Adipocyte (in vitro differentiated cells): Measurements from ENCODE around the gene RAPH1.
"Not testable (repeated sequence)": the region's sequence is repeated elsewhere in the genome, so short reads cannot be mapped to it uniquely, and the experiment has no call there.

Source experiments
- DNase-seq: peaks from one replicate; pipeline ENCODE4 v3.0.0-alpha.2; 2015; ENCODE audit warnings: low read depth
- H3K27me3 ChIP-seq: replicated peaks from 2 replicates; pipeline ENCODE4 v1.7.0; 2013; ENCODE audit warnings: mild to moderate bottlenecking, low read length, moderate library complexity; ENCODE audit not compliant: control insufficient read depth, insufficient read depth
- H3K36me3 ChIP-seq: 2 replicates; pipeline ENCODE4 v1.7.0; 2013; ENCODE audit warnings: low read length, mild to moderate bottlenecking, moderate library complexity; ENCODE audit not compliant: control insufficient read depth, insufficient read depth, severe bottlenecking
- H3K4me1 ChIP-seq: 2 replicates; pipeline ENCODE4 v1.7.0; 2013; ENCODE audit warnings: mild to moderate bottlenecking, low read length, moderate library complexity; ENCODE audit not compliant: control insufficient read depth, insufficient read depth
- H3K4me3 ChIP-seq: 2 replicates; pipeline ENCODE4 v1.7.0; 2013; ENCODE audit warnings: mild to moderate bottlenecking, low read length, moderate library complexity
- H3K9ac ChIP-seq: 2 replicates; pipeline ENCODE4 v1.7.0; 2013; ENCODE audit warnings: mild to moderate bottlenecking, low read length, moderate library complexity
- H3K9me3 ChIP-seq: 2 replicates; pipeline ENCODE4 v1.7.0; 2013; ENCODE audit warnings: mild to moderate bottlenecking, low read length, moderate library complexity; ENCODE audit not compliant: control insufficient read depth

RAPH1 gene

DNA sequence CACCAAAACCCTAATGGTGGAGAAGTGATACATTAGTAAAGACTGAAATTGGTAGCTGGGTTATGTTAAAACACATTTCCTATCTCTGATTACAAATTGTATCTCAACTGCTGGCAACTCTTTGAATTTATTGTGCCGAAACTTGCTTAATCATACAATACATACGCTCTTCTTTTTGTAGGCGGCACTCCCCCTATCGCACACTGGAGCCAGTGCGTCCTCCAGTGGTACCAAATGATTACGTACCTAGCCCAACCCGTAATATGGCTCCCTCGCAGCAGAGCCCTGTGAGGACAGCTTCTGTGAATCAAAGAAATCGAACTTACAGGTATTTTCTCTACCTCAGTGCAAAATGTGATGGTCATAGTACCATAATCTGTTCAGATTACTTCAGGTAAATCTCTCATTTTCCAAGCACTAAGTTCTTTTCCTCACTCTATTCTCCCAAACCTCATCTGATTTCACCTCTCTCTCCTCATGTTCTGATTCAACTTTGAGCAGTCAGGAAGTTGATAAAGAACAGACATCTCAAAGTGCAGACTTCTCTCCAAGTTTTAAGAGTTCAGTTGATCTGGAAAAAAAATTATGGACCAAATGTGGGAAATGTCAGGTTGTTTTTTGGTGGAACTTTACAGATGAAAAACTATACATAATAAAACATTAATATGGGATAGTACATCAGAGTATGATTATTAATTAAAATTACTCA is 140.4 kb downstream of the RAPH1 start:
- no peaks in the 10 kb centered on the region for H3K27me3 ChIP-seq

GRCh38 chr2:203388153-203388552 is 146.9 kb downstream of the RAPH1 start:
- peaks cover 11% of the 10 kb centered on the region for H3K36me3 ChIP-seq
- not testable (repeated sequence) for DNase-seq, H3K9me3 ChIP-seq, H3K4me3 ChIP-seq, H3K4me1 ChIP-seq, H3K9ac ChIP-seq, H3K27me3 ChIP-seq

More for the DNA sequence above, 140.4 kb downstream of the RAPH1 start:
- DNase-seq = no peak
- Histone ChIP-seq H3K9me3 (no peaks in the 10 kb centered on the region), H3K4me3 (no peak overlapping the region), H3K4me1 (no peaks in the 10 kb centered on the region), H3K36me3 (peaks cover 18% of the 10 kb centered on the region), H3K9ac (no peak overlapping the region)

- no peaks in the 10 kb centered on the region for H3K4me1 ChIP-seq
- peaks cover 7% of the 10 kb centered on the region for H3K36me3 ChIP-seq
- H3K27me3 ChIP-seq = no peaks in the 10 kb centered on the region
- no peak overlapping the region for H3K9ac ChIP-seq
- no peak overlapping the region for H3K4me3 ChIP-seq
- DNase-seq = no peak
- H3K9me3 ChIP-seq = no peaks in the 10 kb centered on the region
Observed at GRCh38 chr2:203383038-203383437, 152.1 kb downstream of the RAPH1 start.

DNA sequence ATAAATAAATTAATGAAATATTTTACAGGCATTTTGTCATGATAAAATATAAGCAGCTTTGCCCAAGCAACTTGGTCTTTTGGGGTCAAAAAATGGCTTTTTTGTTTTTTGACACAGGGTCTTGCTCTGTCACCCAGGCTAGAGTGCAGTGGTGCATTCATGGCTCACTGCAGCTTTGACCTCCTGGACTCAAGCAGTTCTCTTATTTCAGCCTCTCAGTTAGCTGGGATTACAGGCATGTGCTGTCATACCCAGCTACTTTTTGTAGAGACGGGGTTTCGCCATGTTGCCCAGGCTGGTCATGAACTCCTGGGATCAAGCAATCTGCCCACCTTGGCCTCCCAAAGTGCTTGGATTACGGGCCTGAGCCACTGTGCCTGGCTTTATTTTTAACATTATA is 155.9 kb downstream of the RAPH1 start:
- no peak overlapping the region for H3K4me3 ChIP-seq
- H3K27me3 ChIP-seq = no peaks in the 10 kb centered on the region
- H3K9me3 ChIP-seq = no peaks in the 10 kb centered on the region
- H3K36me3 ChIP-seq = peaks cover 4% of the 10 kb centered on the region
- no peaks in the 10 kb centered on the region for H3K4me1 ChIP-seq
- no peak overlapping the region for H3K9ac ChIP-seq
- no peak for DNase-seq

- H3K36me3 ChIP-seq = no peaks in the 10 kb centered on the region
- no peak for DNase-seq
- no peaks in the 10 kb centered on the region for H3K4me1 ChIP-seq
- no peaks in the 10 kb centered on the region for H3K9me3 ChIP-seq
- H3K27me3 ChIP-seq = no peaks in the 10 kb centered on the region
- H3K9ac ChIP-seq = no peak overlapping the region
- H3K4me3 ChIP-seq = no peak overlapping the region
Observed at GRCh38 chr2:203376173-203376572, 158.9 kb downstream of the RAPH1 start.

DNA sequence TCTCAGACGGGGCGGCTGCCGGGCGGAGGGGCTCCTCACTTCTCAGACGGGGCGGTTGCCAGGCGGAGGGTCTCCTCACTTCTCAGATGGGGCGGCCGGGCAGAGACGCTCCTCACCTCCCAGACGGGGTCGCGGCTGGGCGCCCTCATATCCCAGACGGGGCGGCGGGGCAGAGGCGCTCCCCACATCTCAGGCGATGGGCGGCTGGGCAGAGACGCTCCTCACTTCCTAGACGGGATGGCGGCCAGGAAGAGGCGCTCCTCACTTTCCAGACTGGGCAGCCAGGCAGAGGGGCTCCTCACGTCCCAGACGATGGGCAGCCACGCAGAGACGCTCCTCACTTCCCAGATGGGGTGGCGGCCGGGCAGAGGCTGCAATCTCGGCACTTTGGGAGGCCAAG is 162.4 kb downstream of the RAPH1 start:
- not testable (repeated sequence) for DNase-seq, H3K9me3 ChIP-seq, H3K4me3 ChIP-seq, H3K4me1 ChIP-seq, H3K36me3 ChIP-seq, H3K9ac ChIP-seq, H3K27me3 ChIP-seq

DNA sequence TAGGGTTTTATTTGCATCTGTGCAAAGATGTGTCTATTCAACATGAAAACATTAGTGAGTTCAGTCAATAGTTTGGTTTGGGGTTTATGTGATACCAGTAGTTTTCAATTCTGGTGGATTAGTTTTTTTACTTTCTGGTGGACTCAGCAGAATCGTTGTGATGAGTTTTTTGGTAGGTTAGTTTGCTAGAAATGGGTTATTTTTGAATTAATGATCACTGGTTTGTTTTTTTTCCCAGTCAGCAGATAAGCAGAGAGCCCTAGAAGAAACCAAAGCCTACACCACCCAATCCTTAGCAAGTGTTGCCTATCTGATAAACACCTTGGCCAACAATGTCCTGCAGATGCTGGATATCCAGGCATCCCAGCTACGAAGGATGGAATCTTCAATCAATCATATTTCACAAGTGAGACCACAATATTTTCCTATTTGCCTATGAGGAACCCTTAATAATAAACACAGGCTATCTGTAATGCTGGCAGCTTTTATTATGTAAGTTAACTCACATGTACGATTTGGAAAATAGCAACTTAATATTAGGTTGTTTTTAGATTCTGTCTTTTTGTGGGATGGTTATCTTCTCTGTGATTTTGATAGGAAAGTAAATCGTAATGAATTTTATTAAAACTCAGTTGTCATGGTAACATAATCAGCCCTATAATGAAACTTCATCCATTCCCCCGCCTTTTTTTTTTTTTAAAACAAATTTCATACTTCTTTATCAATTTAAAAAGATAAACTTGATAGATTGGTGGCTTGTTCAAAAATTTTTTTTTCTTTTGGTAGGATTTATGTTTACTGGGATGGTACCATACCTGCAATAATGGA is 168.2 kb downstream of the RAPH1 start:
- Histone ChIP-seq H3K4me1 (peaks cover 3% of the 10 kb centered on the region), H3K27me3 (no peaks in the 10 kb centered on the region), H3K36me3 (no peaks in the 10 kb centered on the region), H3K9me3 (no peaks in the 10 kb centered on the region), H3K4me3 (no peak overlapping the region), H3K9ac (no peak overlapping the region)
- no peak for DNase-seq

DNA sequence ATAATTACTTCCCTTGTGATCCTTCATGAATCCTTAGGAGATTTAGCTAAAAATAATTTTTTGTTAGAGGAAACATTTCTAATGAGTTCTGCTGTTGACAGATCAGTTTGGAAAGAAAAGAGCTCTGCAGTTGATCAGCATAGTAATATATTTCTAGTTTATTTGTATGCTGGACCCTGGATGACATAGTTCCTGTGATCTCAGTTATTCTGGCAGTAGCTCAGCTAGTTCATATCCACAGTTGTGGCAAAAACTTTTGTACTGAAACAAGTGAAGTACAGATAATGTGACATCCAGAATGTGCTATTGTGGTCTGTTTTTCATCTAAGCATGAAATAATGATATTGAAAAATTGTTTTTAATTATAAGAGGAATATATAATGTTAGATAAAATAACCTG is 173.2 kb downstream of the RAPH1 start:
- H3K4me1 ChIP-seq = peaks cover 3% of the 10 kb centered on the region
- no peaks in the 10 kb centered on the region for H3K36me3 ChIP-seq
- peak; percentile 3 for DNase-seq
- H3K4me3 ChIP-seq = no peak overlapping the region
- no peaks in the 10 kb centered on the region for H3K9me3 ChIP-seq
- H3K9ac ChIP-seq = no peak overlapping the region
- no peaks in the 10 kb centered on the region for H3K27me3 ChIP-seq

DNA sequence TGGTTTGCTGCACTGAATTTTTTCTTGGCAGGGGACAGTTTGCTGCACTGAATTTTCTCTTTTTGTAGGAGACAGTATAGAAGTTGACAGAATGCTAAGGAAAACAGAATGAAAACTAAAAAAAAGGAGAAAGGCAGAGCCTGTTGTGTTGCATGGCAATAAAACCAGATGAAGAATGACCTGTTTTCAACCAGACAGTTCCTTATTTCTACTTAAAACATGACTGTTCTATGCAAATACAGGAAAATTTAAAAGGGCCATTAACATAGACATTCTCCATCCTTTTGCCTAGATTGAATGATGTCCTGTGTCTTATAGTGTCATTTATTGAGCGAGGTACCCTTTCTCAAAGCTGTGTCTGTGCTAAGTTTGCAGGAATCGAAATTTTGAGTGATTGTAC is 173.6 kb downstream of the RAPH1 start:
- peaks cover 3% of the 10 kb centered on the region for H3K4me1 ChIP-seq
- no peaks in the 10 kb centered on the region for H3K27me3 ChIP-seq
- DNase-seq = no peak
- H3K9ac ChIP-seq = no peak overlapping the region
- H3K9me3 ChIP-seq = no peaks in the 10 kb centered on the region
- H3K4me3 ChIP-seq = no peak overlapping the region
- no peaks in the 10 kb centered on the region for H3K36me3 ChIP-seq

DNA sequence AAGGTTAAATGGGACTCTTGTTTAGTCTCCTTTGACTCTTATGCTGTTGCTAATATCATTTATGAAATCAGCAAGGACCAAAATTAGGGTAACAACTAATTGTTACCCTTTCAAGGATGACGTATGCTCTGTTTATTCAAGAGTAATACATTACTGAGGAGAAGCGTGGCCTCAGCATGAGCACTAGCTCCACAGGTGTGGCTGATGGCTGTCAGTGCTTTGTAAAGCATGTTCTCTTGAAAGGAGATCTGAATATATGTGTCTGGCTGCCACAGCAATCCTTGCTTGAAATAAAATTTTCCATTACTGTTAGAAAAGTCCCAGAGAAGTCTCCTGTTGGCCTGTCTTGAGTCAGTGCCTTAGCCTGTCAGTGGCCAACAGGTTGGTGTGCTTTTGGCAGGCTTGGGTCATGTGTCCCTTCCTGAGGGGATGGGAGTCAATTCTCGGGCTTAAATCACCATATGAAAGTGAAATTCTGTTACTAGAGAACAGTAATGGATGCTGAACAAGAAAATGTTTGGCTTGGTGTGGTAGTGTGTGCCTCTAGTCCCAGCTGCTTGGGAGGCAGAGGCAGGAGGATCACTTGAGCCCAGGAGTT is 174.2 kb downstream of the RAPH1 start:
- H3K9ac ChIP-seq = no peak overlapping the region
- no peaks in the 10 kb centered on the region for H3K9me3 ChIP-seq
- H3K4me1 ChIP-seq = peaks cover 3% of the 10 kb centered on the region
- no peaks in the 10 kb centered on the region for H3K36me3 ChIP-seq
- DNase-seq = no peak
- H3K4me3 ChIP-seq = no peak overlapping the region
- H3K27me3 ChIP-seq = no peaks in the 10 kb centered on the region

GRCh38 chr2:203359450-203359849 is 175.7 kb downstream of the RAPH1 start:
- H3K9ac ChIP-seq = no peak overlapping the region
- H3K36me3 ChIP-seq = no peaks in the 10 kb centered on the region
- no peak overlapping the region for H3K4me3 ChIP-seq
- H3K4me1 ChIP-seq = peaks cover 3% of the 10 kb centered on the region
- no peaks in the 10 kb centered on the region for H3K9me3 ChIP-seq
- no peaks in the 10 kb centered on the region for H3K27me3 ChIP-seq
- no peak for DNase-seq
